Stomach (tissue), 4 donors: ENCODE results near the gene SLC46A2.

ENCODE experiments used
- EP300 ChIP-seq: sonication (generic); formaldehyde crosslinking; IDR thresholded peaks from one replicate; pipeline ENCODE4 v1.6.1; 2017; ENCODE audit warnings: antibody characterized with exemption
- POLR2A ChIP-seq, 4 donors: fragments of 450-650 bp; IDR thresholded peaks; one replicate each; pipeline ENCODE4 v1.6.1; 2016; ENCODE audit warnings: antibody characterized with exemption in 4 of 4, control low read depth in 2 of 4, mild to moderate bottlenecking in 1 of 4, moderate library complexity in 1 of 4
- POLR2AphosphoS5 ChIP-seq, 3 donors: sonication (generic); formaldehyde crosslinking; IDR thresholded peaks; one replicate each; pipeline ENCODE4 v1.6.1; 2016; ENCODE audit warnings: antibody characterized with exemption in 3 of 3
- TF ChIP-seq, protein P1 (sequence below), 7 experiments: fragments of 450-650 bp in 4 of 7; fragments of 200-600 bp in 3 of 7; sonication (generic) in 3 of 7; IDR thresholded peaks; one replicate each; pipeline ENCODE4 v1.5.1; 2016 to 2019; ENCODE audit warnings: antibody characterized with exemption in 7 of 7, control low read depth in 2 of 7, mild to moderate bottlenecking in 1 of 7

- TF ChIP-seq POLR2A (IDR thresholded peaks at IDR 0.05): no peak
- TF ChIP-seq, protein P1, sequence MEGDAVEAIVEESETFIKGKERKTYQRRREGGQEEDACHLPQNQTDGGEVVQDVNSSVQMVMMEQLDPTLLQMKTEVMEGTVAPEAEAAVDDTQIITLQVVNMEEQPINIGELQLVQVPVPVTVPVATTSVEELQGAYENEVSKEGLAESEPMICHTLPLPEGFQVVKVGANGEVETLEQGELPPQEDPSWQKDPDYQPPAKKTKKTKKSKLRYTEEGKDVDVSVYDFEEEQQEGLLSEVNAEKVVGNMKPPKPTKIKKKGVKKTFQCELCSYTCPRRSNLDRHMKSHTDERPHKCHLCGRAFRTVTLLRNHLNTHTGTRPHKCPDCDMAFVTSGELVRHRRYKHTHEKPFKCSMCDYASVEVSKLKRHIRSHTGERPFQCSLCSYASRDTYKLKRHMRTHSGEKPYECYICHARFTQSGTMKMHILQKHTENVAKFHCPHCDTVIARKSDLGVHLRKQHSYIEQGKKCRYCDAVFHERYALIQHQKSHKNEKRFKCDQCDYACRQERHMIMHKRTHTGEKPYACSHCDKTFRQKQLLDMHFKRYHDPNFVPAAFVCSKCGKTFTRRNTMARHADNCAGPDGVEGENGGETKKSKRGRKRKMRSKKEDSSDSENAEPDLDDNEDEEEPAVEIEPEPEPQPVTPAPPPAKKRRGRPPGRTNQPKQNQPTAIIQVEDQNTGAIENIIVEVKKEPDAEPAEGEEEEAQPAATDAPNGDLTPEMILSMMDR (IDR thresholded peaks at IDR 0.05): no peak
- no peak for TF ChIP-seq POLR2AphosphoS5 (IDR thresholded peaks at IDR 0.05)
- TF ChIP-seq EP300: no peak
These were observed 34.5 kb downstream of the SLC46A2 start for GRCh38 chr9:112856200-112856599.
